ENCODE measurements around the gene GPM6B.
A peak's percentile ranks its signal among the peaks of the same experiment; 100 is the strongest.

The GPM6B gene, protein sequence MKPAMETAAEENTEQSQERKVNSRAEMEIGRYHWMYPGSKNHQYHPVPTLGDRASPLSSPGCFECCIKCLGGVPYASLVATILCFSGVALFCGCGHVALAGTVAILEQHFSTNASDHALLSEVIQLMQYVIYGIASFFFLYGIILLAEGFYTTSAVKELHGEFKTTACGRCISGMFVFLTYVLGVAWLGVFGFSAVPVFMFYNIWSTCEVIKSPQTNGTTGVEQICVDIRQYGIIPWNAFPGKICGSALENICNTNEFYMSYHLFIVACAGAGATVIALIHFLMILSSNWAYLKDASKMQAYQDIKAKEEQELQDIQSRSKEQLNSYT

DNA sequence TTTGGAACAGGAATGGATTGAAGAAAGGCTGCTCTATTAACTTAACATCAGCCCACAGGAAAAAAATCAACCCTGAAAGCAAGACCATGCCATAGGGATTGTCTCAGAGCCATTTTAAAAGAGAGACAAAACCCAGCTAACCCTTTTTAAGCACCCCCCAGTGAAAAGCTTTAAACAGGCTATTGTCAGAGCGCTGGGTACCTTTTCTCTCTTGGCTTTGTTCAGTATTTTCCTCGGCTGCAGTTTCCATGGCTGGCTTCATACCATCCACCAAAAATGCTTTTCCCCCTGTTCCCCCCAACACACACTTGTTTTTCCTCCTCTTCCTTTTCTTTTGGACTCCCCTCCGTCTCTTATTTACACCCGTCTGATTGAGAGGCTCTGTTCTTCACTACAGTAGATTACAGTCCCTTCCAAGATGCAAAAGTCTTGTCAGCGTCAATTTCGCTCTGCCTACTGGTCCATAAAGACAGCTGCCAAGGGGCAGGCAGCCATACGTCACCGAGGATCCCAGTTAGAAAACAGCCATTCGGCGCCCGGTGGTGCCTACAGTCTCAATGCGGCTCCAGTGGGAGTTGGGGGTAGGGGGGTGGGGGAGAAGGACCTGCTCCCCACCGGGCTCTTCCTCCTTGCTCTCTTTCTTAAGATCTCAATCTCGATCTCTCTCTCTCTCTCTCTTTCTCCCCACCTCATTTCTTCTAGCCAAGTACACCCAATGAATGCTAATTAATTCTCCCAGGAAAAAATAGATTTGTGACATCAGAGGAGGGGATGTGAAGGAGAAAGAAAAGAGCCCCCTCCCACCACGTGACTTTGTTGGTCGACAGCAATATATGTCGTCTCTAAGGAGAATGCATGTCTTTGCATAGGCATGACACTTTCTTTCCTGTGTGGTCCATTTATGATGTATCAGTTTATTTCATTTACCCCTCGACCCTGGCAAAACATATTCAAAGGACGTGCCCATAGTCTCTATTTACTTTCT is at the start of gene GPM6B:
Gene GPM6B (minus strand): TSS at position 451 of the 985 bp plus-strand sequence. CDS start 189 bp downstream, at position 262.
- peak; percentile 85 for DNase-seq

DNA sequence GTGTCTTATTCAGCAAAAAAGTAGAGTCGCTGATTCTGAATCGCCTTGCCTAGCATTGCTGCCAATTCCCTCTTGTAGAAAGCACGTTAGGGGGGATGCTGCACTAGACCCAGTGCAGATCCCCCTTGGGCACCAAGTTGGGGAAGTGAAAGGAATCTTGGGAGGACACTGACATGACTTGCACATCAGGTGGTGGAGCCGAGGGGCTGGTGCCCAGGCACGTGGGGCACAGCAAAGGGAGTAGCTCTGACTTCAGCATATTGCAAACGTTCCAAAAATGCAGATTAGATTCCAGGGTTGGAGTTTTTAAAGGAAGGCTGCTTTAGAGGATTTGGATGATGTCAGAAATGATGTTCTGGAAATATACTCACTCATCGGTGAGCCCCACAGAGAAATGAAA is 47.4 kb upstream of the GPM6B start:
- no peak for DNase-seq

DNA sequence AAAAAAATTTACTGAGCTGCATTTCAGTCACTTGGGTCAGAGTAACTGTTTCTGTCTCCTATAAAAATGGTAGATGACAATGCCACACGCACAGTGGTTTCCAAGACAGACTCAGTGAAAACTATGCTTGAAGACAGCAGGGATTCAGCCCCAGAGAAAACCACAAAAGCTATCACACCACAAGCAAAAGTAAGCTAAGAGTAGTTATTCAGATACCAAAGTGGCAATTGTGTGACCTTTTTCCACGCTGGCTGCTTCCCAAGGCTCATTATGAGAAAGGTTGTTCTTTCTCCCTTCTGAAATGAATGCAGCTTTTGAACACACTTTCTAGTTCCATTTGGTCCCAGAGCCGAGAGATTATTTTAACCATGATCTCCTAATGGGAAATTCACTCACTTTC is 46.4 kb upstream of the GPM6B start:
- no peak for DNase-seq

DNA sequence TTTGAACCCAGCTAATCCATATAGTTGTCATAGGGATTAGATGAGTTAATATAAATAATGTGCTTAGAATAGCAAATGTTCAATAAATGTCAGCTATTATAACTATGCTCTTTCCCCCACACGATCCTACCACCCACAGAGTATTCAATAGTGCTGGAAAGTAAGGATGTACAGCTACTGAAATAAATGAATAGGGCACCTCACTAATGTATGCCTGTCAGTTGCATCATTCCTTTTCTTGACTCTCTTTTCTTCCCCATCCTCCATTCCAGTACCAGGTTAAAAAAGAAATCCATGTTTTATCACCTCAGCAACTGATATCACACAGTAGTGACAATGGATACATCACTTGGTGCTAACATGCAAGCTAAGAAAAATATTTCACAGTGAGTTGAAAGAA is 42.8 kb upstream of the GPM6B start:
- DNase-seq, result no peak

DNA sequence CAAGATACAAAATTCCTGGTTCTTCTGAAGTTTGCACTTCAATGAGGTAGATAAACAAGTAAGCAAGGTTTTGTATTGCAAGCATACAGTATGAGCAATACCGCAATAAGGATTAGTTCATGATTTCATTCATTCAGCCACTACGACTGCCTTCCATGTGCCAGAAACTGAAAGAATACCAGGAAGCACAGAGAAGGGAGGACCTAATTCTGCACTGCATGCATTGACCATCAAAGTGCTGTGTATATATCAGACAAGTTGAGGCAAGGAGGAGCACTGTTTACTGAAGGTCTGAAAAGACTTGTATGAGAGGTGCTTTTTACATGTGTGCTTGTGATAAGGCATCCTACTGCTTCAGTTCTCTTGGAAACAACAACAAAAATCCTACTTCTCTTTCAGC is 40.9 kb upstream of the GPM6B start:
- no peak for DNase-seq

DNA sequence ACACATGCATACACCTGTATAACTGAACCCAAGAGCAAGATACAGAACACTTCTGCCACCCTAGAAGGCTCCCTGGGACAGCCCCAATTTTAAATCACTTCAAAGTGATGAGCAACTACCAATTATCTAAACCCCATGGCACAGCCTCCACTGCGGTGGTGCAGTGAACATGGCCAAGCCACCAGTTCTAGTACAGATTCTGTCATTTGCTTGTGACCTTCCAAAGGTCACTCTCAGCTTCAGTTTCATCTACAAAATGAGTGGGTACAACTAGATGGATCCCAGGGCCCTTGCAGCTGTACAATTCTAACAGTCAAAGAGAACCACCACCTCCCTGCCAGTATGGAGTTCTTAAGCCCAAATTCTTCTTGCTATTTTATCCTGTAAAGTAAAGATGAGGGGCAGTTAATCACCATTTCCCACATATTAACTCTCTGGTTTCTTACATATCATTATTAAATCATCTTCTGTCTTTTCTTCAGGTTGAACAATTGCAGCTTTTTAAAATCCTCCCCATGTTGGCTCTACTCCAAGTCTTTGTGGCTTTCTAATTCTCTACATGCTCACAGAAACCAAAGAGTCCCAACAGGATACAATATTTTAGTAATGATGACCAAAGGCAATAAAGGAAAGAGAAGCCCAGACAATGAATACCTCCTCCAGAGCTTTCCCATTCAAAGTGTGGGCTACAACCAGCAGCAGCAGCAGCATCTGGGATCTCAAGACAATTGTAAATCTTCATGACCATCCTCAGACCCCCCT is 39.0 kb upstream of the GPM6B start:
- DNase-seq, result no peak

DNA sequence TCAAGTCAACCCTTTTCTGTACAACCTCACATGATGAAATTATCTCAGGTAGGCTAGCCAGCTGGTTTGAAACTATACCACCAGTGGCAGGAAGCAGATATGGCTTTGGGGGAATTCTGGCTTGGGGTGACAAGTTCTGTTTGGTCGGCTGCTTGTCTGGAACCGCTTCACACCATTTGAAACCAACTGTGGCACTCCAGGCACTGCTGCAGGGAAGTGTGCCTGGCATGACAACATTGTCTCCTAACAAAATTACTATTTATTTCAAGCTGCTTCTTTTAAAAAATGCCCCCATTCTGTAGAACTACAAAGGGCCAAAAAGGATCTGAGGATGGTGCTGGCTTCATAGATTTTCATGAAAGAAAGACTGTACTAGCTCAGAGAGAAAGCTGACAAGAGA is 37.1 kb upstream of the GPM6B start:
- no peak for DNase-seq

DNA sequence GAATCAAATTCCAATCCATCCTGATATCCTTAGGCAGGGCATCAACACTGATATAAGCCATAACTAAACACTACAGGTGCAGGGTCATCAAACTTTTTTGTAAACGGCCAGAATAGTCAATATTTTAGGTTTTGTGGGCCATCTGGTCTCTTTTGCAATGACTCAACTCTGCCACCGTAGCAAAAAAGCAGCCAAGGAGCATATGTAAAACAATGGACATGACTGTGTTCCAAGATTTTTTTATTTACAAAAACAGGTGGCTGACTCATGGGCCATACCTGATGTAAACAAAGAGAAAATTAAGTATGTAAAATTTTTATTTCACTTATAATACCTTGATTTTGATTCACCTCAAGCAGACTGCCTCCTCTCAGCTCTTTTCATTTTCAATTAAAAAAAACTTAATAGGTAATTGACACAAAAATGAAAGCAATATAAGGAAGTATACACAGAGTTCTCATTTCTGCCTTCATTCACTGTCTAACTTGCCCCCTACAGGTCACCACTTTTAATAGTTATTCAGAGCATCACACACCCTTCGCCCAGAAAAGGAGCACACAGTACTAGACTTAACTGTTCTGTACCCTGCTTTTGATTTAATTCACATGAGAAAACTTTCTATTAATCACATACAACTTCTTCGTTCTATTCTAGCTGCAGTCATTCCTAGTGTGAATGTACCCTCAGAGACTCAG is 35.3 kb upstream of the GPM6B start:
- no peak for DNase-seq

DNA sequence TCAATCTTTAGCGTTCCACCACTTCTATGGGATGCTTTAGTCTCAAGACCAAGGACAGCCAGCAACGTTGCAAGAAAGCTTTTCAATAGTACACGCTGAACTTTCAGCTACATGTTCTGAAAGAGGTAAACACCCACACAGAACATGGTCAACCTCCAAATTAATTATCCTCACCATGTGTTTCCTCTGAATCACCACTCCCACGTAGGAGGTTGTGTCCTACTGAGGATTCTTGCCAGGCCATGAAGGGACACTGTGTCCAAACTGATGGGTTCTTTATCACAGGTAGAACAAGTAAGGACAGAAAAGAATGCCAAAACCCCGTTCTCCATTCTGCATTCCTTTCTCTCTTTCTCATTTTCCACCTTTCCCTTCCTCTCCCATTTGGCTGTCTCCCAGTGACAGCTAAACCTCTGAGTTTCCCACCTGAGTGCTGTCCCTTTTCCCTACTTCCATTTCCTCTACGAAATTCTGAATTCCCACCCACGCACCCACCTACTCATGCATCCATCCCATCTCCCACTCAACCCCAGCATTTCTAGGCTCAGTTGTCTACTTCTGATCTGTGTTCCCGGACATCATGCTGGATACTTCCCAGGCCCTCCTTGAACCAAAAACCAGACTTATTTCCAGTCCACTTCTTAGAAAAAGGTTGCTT is 29.0 kb upstream of the GPM6B start:
- DNase-seq, result no peak

DNA sequence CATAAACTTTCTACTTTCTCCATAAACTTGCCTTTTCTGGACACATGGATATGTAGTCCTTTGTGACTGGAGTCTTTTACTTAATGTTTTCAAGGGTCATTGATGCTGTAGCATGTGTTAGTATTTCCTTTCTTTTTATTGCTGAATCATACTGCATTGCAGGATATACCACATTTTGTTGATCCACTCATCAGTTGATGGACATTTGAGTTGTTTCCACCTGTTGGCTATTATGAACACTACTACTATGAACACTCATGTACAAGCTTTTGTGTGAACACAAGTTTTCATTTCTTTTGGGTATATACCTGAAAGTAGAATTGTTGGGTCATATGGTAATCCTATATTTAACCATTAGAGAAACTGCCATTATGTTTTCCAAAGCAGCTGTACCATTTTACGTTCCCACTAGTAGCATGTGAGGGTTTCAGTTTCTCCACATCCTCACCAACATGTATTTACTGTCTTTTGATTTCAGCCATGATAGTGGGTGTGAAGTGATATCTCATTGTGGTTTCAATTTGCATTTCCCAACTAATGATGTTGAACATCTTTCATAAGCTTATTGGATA is 26.3 kb upstream of the GPM6B start:
- DNase-seq, result no peak

DNA sequence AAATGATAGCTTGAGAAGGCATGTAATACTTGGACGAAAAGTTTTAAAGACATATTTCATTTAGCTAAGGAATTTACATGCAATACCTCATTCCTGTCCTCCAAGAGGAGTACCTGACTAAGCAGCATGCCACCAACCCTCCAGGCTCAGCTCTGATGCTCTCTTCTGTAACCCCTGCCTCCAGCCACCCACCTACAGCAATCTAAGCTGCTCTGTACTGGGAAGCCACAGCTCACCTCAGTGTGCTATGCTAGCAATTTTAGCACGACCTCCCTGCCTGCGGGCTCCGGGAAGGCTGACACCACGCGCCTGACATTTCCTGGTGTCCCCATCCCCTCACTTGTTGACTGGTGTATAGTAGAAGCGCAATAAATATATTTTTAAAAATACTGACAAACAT is 23.2 kb upstream of the GPM6B start:
- DNase-seq, result no peak

DNA sequence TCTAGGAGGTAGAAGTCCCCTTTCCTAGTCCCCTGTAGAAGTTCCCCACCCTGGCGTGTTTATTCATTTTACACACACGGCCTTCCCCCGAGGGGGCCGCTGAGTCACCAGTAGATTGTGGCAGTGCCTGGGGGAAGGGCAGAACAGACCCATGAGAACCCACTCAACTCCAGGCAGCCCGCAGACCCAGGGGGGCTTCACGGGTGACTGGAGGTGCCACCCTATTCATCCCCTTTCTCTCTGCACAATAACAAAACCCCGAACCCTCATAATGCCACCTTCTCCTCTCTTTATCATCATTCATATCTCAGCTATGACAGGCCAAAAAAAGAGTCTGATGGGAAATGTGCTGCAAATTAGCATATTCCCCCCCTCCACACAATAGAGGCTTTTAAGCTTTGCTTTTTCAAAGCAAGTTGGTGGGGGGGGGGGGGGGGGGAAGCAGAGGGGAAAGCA is 20.4 kb upstream of the GPM6B start:
- peak; percentile 67 for DNase-seq

DNA sequence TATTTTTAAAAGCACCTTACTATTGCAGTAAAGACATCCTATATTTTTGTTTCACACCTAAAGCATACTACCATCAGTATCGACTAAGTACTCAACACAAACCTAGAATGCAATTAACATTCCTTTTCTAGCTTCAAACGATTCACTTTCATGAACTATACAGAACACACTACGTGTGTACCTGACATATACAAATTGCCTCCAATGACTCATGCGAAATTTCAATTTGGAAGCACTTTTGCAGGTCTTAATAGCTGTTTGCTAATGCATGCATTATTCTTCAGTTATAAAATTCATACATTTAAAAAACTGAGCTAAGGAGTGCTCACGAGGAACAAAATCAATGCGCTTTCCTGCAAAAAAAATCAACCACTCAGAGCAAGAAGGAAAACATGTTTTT is 19.7 kb upstream of the GPM6B start:
- DNase-seq, result no peak

DNA sequence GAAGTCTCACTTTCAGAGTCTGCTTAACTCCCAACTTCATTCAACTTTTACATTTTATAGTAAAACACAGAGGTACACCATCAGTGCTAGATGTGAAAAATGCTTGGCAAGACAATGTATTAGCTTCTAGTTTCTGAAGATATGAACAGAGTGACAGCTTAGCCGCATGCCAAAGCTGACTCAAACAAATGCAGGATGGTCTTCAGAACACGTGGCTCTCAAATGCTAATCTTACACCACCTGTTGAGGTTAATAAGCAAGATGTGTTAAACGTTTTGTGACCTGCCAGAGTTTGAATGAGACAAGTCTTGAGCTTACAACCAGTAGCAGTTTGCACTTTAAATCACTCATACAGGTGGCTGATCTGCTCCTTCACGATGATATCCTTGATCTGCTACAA is 18.9 kb upstream of the GPM6B start:
- no peak for DNase-seq

DNA sequence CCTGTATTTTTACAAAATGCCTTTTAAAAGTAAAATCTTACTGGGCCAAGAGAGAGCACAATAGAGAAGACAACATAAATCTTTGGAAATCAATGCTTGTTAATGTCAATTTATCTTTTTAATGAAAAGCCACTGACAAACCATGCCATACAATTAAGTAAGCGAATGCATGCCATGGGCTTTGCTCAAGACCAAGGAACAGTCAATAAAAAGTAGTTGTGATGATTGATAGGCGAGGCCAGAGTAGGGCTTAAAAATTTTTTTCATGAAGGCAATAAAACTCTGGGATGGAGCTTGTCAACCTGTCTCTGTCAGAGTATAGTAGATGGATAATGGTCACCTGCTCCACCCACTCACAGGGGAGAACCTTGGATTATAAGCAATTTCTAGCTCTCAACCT is 17.5 kb upstream of the GPM6B start:
- no peak for DNase-seq

DNA sequence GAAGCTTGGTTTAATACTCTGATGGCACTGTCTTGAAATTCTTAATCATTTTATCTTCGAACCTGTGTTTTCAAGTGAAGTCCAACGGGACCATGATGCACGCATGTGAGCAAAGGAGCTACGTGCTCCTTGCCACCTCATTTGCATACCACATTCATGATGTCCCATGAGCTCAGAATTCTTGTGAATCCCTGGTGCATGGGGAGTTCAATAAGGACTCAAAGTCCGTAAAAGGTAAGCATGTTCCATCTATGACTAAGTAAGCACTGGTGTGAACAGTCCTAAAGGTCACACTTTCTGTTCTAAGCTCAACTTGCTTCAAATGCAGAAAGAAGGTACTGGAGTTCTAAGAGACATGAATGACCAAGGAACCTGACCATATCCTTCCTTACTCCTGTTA is 13.1 kb upstream of the GPM6B start:
- no peak for DNase-seq

DNA sequence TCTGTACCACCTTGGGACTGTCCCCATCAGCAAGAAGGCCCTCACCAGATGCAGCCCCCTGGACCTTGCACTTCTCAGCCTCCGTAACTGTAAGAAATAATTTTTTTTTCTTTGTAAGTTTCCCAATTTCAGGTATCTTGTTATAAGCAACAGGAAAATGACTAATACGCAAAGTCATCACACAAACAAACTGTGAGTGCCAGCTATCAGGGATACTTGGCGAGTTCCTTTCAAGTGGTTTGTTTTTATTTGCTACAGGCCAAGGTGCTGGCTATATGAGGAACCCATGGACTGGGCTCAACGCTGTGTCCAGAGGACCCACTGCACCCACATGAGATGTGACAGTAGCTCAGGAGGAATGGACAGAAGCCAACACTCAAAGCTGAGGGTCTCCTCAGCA is 11.5 kb upstream of the GPM6B start:
- DNase-seq, result no peak

DNA sequence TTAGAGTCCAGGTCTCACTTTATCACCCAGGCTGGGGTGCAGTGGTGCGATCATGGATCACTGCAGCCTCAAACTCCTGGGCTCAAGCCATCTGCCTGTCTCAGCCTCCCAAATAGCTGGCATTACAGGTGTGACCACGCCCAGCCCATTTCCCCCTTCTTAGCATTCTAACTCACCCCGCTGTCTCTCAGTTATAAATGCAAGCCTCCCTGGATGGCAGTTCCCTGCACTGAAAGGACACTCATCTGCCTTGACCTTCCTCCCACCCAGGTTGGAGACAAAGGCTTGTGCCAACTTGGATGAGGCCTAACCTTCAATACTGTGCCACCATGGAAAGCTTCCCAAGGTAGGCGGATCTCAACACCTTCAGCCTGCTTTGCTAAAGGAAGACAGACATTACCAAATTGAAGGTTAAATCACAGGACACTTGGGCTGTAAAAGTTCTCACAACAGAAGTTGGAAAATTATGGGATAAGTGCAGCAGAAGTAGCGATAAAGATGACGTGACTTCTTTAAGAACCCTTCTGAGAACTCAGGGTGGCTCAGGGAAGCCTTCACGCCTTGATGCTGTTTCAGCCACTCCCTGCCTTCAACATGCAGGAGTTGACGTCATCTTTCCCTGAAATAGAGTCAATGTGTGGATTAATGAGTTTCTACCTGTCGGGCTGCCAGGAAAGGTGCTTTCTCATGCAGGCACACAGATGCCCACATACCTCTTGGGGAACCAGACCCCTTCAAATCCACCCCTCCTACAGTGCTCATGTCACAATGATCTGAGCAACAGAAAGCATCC is 10.6 kb upstream of the GPM6B start:
- no peak for DNase-seq

DNA sequence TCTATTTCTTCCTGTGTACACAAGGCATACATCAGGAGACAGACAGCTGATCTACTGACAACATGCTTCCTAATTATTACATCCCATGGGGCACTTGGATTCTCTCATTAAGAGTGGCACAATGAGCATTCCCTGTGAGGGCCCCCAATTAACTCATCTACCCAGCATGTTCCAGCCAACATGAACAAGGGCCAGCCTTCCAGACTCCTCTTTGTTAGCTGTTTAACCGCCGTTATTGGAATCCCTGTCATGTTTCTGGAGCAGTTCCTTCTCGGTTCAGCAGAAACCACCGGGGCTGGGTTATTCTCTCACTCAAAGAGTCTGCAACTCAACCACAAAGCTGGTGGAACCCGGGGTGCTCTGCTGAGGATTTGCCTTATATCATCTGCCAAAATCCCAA is 9.9 kb upstream of the GPM6B start:
- DNase-seq, result peak; percentile 57

DNA sequence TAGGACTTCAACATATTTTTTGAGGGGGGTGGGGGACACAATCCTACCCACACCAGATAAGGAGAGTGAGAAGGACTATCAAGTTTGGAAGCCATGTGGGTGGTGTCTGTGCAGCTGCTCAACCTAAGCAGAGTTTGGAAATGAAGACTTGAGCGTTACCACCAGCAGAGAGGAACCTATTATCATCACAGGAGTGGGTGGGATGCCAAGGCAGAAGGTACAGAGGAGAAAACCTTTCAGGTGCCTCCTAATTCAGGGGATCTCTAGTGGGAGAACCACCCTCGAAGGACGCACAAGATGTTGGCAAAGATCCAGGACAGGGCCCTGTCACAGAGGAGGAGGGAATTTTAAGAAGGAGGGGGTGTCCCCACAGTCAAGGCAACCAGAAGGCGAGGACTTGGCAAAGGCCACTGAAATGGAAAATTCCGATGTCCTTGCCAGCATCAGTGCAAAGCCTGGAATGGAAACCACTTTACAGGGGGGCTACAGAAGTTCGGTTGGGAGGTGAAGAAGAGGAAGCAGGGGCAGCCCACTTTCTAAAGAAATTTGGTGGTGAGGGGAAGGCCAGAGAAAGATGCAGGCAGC is 8.4 kb upstream of the GPM6B start:
- DNase-seq, result no peak
